ENCODE results near the gene CNTROB. TPM values are rescaled to one million over a fixed set of nuclear protein-coding genes. Genes with fewer than 3 reads are reported as not detected.

Gene CNTROB
- total and polyA plus RNA-seq, 10 of the 15 experiments (the other 5 are each of a cell fraction or from before 2014, with no cell fraction given): 2.0 to 36.2 (median 28.2) TPM

DNA sequence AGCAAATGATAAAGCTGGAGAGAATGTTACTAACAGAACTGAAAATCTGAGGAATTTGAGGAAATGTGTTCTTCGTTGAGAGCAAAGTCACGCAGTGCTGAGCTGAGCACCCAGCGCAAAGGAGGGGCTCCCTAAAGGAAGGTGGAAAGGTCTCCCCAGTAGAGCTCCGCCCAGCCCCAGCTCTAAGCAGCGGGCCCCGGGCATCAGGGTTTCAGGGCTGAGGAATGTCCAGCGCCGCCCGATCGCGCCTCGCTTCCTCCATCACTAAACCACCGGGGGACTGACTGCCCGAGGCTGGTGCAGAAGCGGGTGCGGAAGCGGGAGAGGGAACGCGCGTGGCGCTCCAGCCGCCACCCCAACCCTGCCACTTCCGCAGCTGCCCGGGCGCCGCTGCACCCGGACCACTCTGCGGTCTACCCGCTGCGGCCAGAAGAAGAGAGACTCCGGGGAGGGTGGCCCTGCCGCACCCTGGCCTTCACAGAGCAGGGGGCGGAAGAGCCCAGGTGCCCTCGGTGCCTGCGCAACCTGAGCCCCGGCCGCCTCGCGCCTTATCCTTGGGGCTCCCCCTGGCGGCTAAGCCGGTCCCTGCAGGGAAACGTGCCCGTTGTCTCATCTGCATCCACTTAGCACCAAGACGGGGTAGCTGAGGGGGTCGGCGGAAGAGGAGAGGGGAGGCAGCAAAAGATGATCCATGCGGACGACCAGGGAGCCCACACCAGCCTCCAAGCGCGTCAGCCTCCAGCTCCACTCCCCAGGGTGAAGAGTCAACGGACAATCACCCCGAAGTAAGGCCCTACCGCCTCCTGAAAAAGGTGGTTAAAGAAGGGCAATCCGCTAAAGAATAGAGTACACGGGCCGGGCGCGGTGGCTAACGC, 58.0 kb downstream of the CNTROB start (continued):
- TF ChIP-seq SREBF2 (IDR thresholded peaks at IDR 0.05; ENCODE audit: low read length): no peak
- TF ChIP-seq KAT2A (conservative IDR thresholded peaks at IDR 0.05; ENCODE audit: control insufficient read depth, low read depth, low read length): no peak
- no peak for TF ChIP-seq BRCA1 (IDR thresholded peaks at IDR 0.05; ENCODE audit: low read depth, low read length)
- no peak for TF ChIP-seq ATF3 (IDR thresholded peaks at IDR 0.05; ENCODE audit: borderline replicate concordance, extremely low read depth, low read depth, low read length)
- no peak for TF ChIP-seq IRF3 (IDR thresholded peaks at IDR 0.05)
- no peak for TF ChIP-seq NFYB (IDR thresholded peaks at IDR 0.05; ENCODE audit: insufficient read depth, low read depth, low read length)
- TF ChIP-seq SIN3A (IDR thresholded peaks at IDR 0.05; ENCODE audit: low read depth, low read length): no peak
- no peak for TF ChIP-seq ZZZ3 (IDR thresholded peaks at IDR 0.05; ENCODE audit: control insufficient read depth, insufficient read length, low read depth)
- TF ChIP-seq ZBTB4 (CRISPR knock-in tag; IDR thresholded peaks at IDR 0.05): no peak
- no peak for TF ChIP-seq YBX1 (IDR thresholded peaks at IDR 0.05)
- TF ChIP-seq, protein P1, sequence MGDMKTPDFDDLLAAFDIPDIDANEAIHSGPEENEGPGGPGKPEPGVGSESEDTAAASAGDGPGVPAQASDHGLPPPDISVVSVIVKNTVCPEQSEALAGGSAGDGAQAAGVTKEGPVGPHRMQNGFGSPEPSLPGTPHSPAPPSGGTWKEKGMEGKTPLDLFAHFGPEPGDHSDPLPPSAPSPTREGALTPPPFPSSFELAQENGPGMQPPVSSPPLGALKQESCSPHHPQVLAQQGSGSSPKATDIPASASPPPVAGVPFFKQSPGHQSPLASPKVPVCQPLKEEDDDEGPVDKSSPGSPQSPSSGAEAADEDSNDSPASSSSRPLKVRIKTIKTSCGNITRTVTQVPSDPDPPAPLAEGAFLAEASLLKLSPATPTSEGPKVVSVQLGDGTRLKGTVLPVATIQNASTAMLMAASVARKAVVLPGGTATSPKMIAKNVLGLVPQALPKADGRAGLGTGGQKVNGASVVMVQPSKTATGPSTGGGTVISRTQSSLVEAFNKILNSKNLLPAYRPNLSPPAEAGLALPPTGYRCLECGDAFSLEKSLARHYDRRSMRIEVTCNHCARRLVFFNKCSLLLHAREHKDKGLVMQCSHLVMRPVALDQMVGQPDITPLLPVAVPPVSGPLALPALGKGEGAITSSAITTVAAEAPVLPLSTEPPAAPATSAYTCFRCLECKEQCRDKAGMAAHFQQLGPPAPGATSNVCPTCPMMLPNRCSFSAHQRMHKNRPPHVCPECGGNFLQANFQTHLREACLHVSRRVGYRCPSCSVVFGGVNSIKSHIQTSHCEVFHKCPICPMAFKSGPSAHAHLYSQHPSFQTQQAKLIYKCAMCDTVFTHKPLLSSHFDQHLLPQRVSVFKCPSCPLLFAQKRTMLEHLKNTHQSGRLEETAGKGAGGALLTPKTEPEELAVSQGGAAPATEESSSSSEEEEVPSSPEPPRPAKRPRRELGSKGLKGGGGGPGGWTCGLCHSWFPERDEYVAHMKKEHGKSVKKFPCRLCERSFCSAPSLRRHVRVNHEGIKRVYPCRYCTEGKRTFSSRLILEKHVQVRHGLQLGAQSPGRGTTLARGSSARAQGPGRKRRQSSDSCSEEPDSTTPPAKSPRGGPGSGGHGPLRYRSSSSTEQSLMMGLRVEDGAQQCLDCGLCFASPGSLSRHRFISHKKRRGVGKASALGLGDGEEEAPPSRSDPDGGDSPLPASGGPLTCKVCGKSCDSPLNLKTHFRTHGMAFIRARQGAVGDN (IDR thresholded peaks at IDR 0.05): peak; percentile 71
- TF ChIP-seq JUND (IDR thresholded peaks at IDR 0.05; ENCODE audit: low read depth, low read length): no peak
- 0 out of 2 replicates have a peak, but pooled peaks have one; percentile 11 for TF ChIP-seq ZNF384 (IDR thresholded peaks at IDR 0.05; ENCODE audit: borderline replicate concordance, low read depth, low read length)
- TF ChIP-seq MTA3 (IDR thresholded peaks at IDR 0.05; ENCODE audit: borderline replicate concordance, low read length): no peak
- no peak for TF ChIP-seq CHD4 (IDR thresholded peaks at IDR 0.05)
- TF ChIP-seq PKNOX1 (IDR thresholded peaks at IDR 0.05): no peak
- 0 out of 2 replicates have a peak, but pooled peaks have one; percentile 35 for TF ChIP-seq BACH1 (IDR thresholded peaks at IDR 0.05; ENCODE audit: borderline replicate concordance)
- no peak for TF ChIP-seq RBBP5 (conservative IDR thresholded peaks at IDR 0.05)
- TF ChIP-seq FOXK2 (IDR thresholded peaks at IDR 0.05): no peak
